SJCRH30 (cell line): ENCODE measurements around the gene ZC3H7B. TPM values are rescaled to one million over a fixed set of nuclear protein-coding genes. Genes with fewer than 3 reads are reported as not detected.

ENCODE experiments used
- DNase-seq, 2 experiments: peaks; one replicate each; pipeline ENCODE4 v3.0.0-alpha.2; 2015 to 2020
- H3K27ac ChIP-seq: fragments of 250-450 bp; sonication (Bioruptor Pico); 2 replicates; pipeline ENCODE4 v1.5.1; 2020; ENCODE audit warnings: mild to moderate bottlenecking, moderate library complexity
- H3K27me3 ChIP-seq: fragments of 250-450 bp; sonication (Bioruptor Pico); 2 replicates; pipeline ENCODE4 v1.5.1; 2020; ENCODE audit warnings: mild to moderate bottlenecking, moderate library complexity
- H3K36me3 ChIP-seq: fragments of 250-450 bp; sonication (Bioruptor Pico); 2 replicates; pipeline ENCODE4 v1.5.1; 2020; ENCODE audit warnings: mild to moderate bottlenecking, moderate library complexity
- H3K4me1 ChIP-seq: fragments of 250-450 bp; sonication (Bioruptor Pico); 2 replicates; pipeline ENCODE4 v1.5.1; 2020; ENCODE audit warnings: mild to moderate bottlenecking, moderate library complexity
- H3K4me3 ChIP-seq: fragments of 250-450 bp; sonication (Bioruptor Pico); 2 replicates; pipeline ENCODE4 v1.5.1; 2020; ENCODE audit warnings: mild to moderate bottlenecking, moderate library complexity
- H3K9me3 ChIP-seq: fragments of 250-450 bp; sonication (Bioruptor Pico); replicated peaks from 2 replicates; pipeline ENCODE4 v1.5.1; 2020; ENCODE audit warnings: mild to moderate bottlenecking, moderate library complexity
- total RNA-seq: library from RNA; depleted of rRNA; stranded (reverse); fragments of >200 nt; shearing (Covaris generic); gene quantifications from 2 replicates; pipeline ENCODE4 v1.2.3, GENCODE V29; 2014

ZC3H7B gene
- total RNA-seq, 1 experiment from 2014 or later = 27.7 TPM

GRCh38 chr22:41347066-41347859, 45.9 kb downstream of the ZC3H7B start:
- Histone ChIP-seq H3K36me3 (peaks cover 8% of the 10 kb centered on the region), H3K27me3 (no peaks in the 10 kb centered on the region), H3K27ac (no peak overlapping the region), H3K4me3 (no peak overlapping the region), H3K9me3 (no peaks in the 10 kb centered on the region), H3K4me1 (no peaks in the 10 kb centered on the region)
- no peak for DNase-seq

GRCh38 chr22:41348964-41349484, 47.7 kb downstream of the ZC3H7B start:
- Histone ChIP-seq H3K4me1 (no peaks in the 10 kb centered on the region), H3K27ac (no peak overlapping the region), H3K9me3 (no peaks in the 10 kb centered on the region), H3K27me3 (no peaks in the 10 kb centered on the region), H3K4me3 (no peak overlapping the region), H3K36me3 (peaks cover 8% of the 10 kb centered on the region)
- DNase-seq = no peak

- no peaks in the 10 kb centered on the region for H3K9me3 ChIP-seq
- H3K4me1 ChIP-seq = no peaks in the 10 kb centered on the region
- no peaks in the 10 kb centered on the region for H3K27me3 ChIP-seq
- H3K4me3 ChIP-seq = no peak overlapping the region
- peaks cover 8% of the 10 kb centered on the region for H3K36me3 ChIP-seq
- no peak overlapping the region for H3K27ac ChIP-seq
- DNase-seq = no peak
Observed at GRCh38 chr22:41350087-41350486, 48.8 kb downstream of the ZC3H7B start.

GRCh38 chr22:41351011-41351410, 49.7 kb downstream of the ZC3H7B start:
- DNase-seq = no peak
- H3K4me1 ChIP-seq = no peaks in the 10 kb centered on the region
- no peaks in the 10 kb centered on the region for H3K9me3 ChIP-seq
- H3K27ac ChIP-seq = no peak overlapping the region
- no peak overlapping the region for H3K4me3 ChIP-seq
- H3K36me3 ChIP-seq = peaks cover 8% of the 10 kb centered on the region
- H3K27me3 ChIP-seq = no peaks in the 10 kb centered on the region

DNA sequence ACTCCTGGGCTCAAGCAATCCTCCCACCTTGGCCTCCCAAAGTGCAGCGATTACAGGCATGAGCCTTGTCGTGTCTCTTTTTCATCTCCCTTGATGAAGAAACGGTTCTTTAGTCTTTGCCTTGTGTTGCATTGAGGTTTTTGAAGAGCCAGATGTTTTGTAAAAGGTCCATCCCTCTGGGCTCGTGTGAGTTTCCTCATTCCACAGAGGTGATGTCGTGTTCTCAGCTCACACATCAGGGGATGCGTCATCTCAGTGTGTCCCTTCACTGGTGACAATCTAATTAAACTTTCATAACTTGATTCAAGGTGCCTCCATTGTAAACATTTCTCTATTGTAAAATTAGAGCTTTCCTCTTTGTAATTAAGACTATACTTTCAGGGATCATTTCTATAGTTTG, 50.7 kb downstream of the ZC3H7B start:
- no peak for DNase-seq
- Histone ChIP-seq H3K27me3 (no peaks in the 10 kb centered on the region), H3K36me3 (peaks cover 8% of the 10 kb centered on the region), H3K4me1 (no peaks in the 10 kb centered on the region), H3K4me3 (no peak overlapping the region), H3K27ac (no peak overlapping the region), H3K9me3 (no peaks in the 10 kb centered on the region)

- Histone ChIP-seq H3K4me1 (no peaks in the 10 kb centered on the region), H3K27me3 (no peaks in the 10 kb centered on the region), H3K4me3 (no peak overlapping the region), H3K36me3 (peaks cover 6% of the 10 kb centered on the region), H3K9me3 (no peaks in the 10 kb centered on the region), H3K27ac (no peak overlapping the region)
- DNase-seq = no peak
Observed at GRCh38 chr22:41353862-41354575, 52.7 kb downstream of the ZC3H7B start.

DNA sequence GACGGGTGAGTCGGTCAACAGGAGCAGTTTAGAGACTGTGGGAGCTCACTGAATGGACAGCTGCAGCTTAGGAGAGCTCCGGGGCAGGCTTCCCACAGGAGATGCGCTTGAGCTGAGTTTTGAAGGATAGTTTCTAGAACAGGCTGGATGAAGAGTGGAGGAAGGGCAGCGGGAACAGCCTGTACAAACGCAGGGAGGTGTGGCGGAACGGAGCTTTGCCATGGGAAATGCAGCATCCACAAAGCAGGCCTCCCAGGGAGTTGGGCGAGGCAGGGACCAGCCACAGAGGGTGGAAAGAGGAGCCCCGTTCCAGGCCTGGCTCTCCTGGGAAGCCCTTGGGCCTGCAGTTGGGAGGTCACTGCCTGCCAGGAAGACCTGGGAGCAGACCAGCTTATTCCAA, 53.7 kb downstream of the ZC3H7B start:
- peaks cover 6% of the 10 kb centered on the region for H3K36me3 ChIP-seq

GRCh38 chr22:41355895-41356294, 54.6 kb downstream of the ZC3H7B start:
- Histone ChIP-seq H3K9me3 (no peaks in the 10 kb centered on the region), H3K4me1 (no peaks in the 10 kb centered on the region), H3K4me3 (no peak overlapping the region), H3K36me3 (peaks cover 6% of the 10 kb centered on the region), H3K27ac (no peak overlapping the region), H3K27me3 (no peaks in the 10 kb centered on the region)
- no peak for DNase-seq

More for the DNA sequence above, 53.7 kb downstream of the ZC3H7B start:
- H3K27ac ChIP-seq = no peak overlapping the region
- H3K27me3 ChIP-seq = no peaks in the 10 kb centered on the region
- no peak overlapping the region for H3K4me3 ChIP-seq
- no peaks in the 10 kb centered on the region for H3K9me3 ChIP-seq
- no peak for DNase-seq
- H3K4me1 ChIP-seq = no peaks in the 10 kb centered on the region

DNA sequence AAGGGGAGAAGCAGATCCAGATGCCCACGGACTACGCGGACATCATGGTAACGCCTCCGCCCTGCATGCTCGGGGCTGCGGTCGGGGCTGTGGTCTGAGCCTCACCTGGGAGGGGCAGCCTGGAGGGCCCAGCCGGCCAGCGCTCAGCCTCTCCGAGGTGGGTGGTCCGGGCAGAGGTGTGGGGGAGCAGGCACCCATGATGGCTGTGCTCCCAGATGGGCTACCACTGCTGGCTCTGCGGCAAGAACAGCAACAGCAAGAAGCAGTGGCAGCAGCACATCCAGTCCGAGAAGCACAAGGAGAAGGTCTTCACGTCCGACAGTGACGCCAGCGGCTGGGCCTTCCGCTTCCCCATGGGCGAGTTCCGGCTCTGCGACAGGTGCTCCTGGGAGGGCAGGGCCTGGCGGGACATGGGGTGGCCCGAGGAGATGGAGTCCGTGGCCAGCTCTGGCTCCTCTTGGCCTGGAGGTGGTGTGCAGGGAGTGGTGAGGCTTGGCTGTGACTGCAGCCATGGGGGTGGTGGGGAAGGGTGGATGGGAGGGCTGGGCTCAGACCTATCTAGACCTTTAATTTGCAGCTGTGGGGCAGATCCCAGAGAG, 55.2 kb downstream of the ZC3H7B start:
- H3K36me3 ChIP-seq = peaks cover 4% of the 10 kb centered on the region; the same call in 1 of the 2 replicates
- no peaks in the 10 kb centered on the region for H3K9me3 ChIP-seq
- H3K4me3 ChIP-seq = no peak overlapping the region
- no peak overlapping the region for H3K27ac ChIP-seq
- DNase-seq = no peak
- no peaks in the 10 kb centered on the region for H3K4me1 ChIP-seq
- no peaks in the 10 kb centered on the region for H3K27me3 ChIP-seq

DNA sequence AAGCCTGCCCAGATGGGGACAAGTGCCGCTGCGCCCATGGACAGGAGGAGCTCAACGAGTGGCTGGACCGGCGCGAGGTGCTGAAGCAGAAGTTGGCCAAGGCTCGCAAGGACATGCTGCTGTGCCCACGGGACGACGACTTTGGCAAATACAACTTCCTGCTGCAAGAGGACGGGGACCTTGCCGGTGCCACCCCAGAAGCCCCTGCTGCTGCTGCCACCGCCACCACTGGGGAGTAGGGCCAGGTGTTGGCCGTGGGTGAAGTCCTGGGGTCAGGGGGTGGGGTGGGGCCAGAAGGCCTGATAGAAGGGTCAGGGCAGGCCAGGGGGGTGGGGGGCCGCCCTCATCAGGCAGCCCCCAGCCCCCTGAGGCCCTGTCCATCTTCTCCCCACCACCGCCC, 55.9 kb downstream of the ZC3H7B start:
- no peaks in the 10 kb centered on the region for H3K4me1 ChIP-seq
- H3K27ac ChIP-seq = no peak overlapping the region
- no peaks in the 10 kb centered on the region for H3K9me3 ChIP-seq
- DNase-seq = no peak
- H3K36me3 ChIP-seq = 0 out of 2 replicates have a peak, but pooled peaks cover under 1% of the 10 kb centered on the region
- no peaks in the 10 kb centered on the region for H3K27me3 ChIP-seq
- H3K4me3 ChIP-seq = no peak overlapping the region

GRCh38 chr22:41358927-41359326, 57.6 kb downstream of the ZC3H7B start:
- no peak for DNase-seq
- no peak overlapping the region for H3K4me3 ChIP-seq
- H3K4me1 ChIP-seq = no peaks in the 10 kb centered on the region
- no peak overlapping the region for H3K27ac ChIP-seq
- no peaks in the 10 kb centered on the region for H3K9me3 ChIP-seq
- no peaks in the 10 kb centered on the region for H3K36me3 ChIP-seq
- H3K27me3 ChIP-seq = no peaks in the 10 kb centered on the region

GRCh38 chr22:41359376-41359775, 58.1 kb downstream of the ZC3H7B start:
- no peaks in the 10 kb centered on the region for H3K4me1 ChIP-seq
- H3K36me3 ChIP-seq = no peaks in the 10 kb centered on the region
- no peaks in the 10 kb centered on the region for H3K9me3 ChIP-seq
- H3K27ac ChIP-seq = no peak overlapping the region
- no peaks in the 10 kb centered on the region for H3K27me3 ChIP-seq
- no peak overlapping the region for H3K4me3 ChIP-seq
- DNase-seq = no peak

DNA sequence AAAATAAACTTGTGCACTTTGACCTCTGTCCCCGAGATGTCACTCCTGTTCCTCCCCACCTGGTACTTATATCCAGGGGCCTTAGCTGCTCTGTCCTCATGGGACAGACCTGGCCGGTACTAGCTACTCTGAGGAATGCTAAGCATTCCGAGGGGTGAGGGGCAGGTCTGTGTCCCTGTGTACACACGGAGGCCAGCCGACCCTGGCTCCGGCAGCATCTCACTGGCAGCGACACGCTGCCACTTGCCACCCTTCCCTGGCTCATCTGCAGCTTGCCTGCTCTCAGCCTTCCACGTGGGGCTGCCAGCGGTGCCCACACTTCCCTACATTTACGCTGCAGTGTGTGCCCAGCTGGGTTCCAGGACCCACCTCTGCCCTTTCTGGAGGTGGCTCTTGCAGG, 58.8 kb downstream of the ZC3H7B start:
- H3K27ac ChIP-seq = no peak overlapping the region
- no peaks in the 10 kb centered on the region for H3K9me3 ChIP-seq
- no peaks in the 10 kb centered on the region for H3K36me3 ChIP-seq
- H3K4me1 ChIP-seq = no peaks in the 10 kb centered on the region
- DNase-seq = no peak
- H3K4me3 ChIP-seq = no peak overlapping the region
- H3K27me3 ChIP-seq = no peaks in the 10 kb centered on the region

GRCh38 chr22:41361716-41362310, 60.5 kb downstream of the ZC3H7B start:
- Histone ChIP-seq H3K27ac (no peak overlapping the region), H3K36me3 (no peaks in the 10 kb centered on the region), H3K9me3 (no peaks in the 10 kb centered on the region), H3K27me3 (no peaks in the 10 kb centered on the region), H3K4me1 (peaks cover 3% of the 10 kb centered on the region; the same call in 1 of the 2 replicates), H3K4me3 (no peak overlapping the region)
- no peak for DNase-seq

DNA sequence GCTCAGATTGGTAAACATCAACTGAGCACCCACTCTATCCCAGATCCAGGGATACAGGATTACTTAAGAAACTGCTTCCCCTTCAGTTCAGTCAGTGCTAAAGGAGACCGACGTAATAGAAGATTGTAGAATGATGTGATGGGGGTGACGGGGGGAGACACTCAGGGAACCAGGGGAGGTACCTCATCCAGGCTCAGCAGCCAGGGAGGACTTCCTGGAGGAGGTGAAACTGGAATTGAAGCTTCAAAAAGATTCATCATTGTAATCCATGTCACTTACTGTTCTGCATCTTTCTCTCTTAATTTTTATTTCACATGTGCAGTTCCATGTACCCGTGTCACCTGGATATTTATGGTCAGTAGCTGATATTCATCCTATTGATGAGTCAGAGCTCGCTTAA, 61.3 kb downstream of the ZC3H7B start:
- no peaks in the 10 kb centered on the region for H3K27me3 ChIP-seq
- no peaks in the 10 kb centered on the region for H3K36me3 ChIP-seq
- H3K27ac ChIP-seq = no peak overlapping the region
- H3K4me1 ChIP-seq = peaks cover 6% of the 10 kb centered on the region
- no peaks in the 10 kb centered on the region for H3K9me3 ChIP-seq
- no peak overlapping the region for H3K4me3 ChIP-seq
- no peak for DNase-seq
